MM.1S (cell line): Measurements from ENCODE around the gene SYNGR4.
"Not testable (repeated sequence)": the region's sequence is repeated elsewhere in the genome, so short reads cannot be mapped to it uniquely, and the experiment has no call there.

Experiments used
- DNase-seq: peaks from one replicate; pipeline ENCODE4 v3.0.0-alpha.2; 2015
- H2AFZ ChIP-seq: fragments of 300-600 bp; sonication (generic); 2 replicates; pipeline ENCODE4 v1.6.0; 2016; ENCODE audit warnings: antibody characterized with exemption, low read length
- H3F3A ChIP-seq: fragments of 300-600 bp; sonication (generic); 2 replicates; pipeline ENCODE4 v1.6.1; 2016; ENCODE audit warnings: mild to moderate bottlenecking, antibody characterized with exemption, low read length, moderate library complexity, mixed read lengths; ENCODE audit not compliant: insufficient read depth
- H3K27ac ChIP-seq: fragments of 300-600 bp; sonication (generic); 2 replicates; pipeline ENCODE4 v1.5.1; 2016; ENCODE audit warnings: mild to moderate bottlenecking, low read length
- H3K27me3 ChIP-seq: fragments of 300-600 bp; sonication (generic); replicated peaks from 2 replicates; pipeline ENCODE4 v1.6.0; 2016; ENCODE audit warnings: low read length; ENCODE audit not compliant: insufficient read depth
- H3K36me3 ChIP-seq: fragments of 300-600 bp; sonication (generic); replicated peaks from 2 replicates; pipeline ENCODE4 v1.6.1; 2016; ENCODE audit warnings: mild to moderate bottlenecking, low read length, mixed read lengths; ENCODE audit not compliant: insufficient read depth
- H3K4me1 ChIP-seq: fragments of 300-600 bp; sonication (generic); 2 replicates; pipeline ENCODE4 v1.6.1; 2016; ENCODE audit warnings: low read length, mixed read lengths
- H3K4me2 ChIP-seq: fragments of 300-600 bp; sonication (generic); 2 replicates; pipeline ENCODE4 v1.6.0; 2016; ENCODE audit warnings: low read depth, low read length
- H3K4me3 ChIP-seq: fragments of 300-600 bp; sonication (generic); 2 replicates; pipeline ENCODE4 v1.5.1; 2016; ENCODE audit warnings: low read length, mixed read lengths
- H3K79me2 ChIP-seq: fragments of 300-600 bp; sonication (generic); 2 replicates; pipeline ENCODE4 v1.6.1; 2016; ENCODE audit warnings: mixed run types, low read length, mixed read lengths
- H3K9ac ChIP-seq: fragments of 300-600 bp; sonication (generic); 2 replicates; pipeline ENCODE4 v1.6.1; 2016; ENCODE audit warnings: low read length, mixed read lengths
- H3K9me2 ChIP-seq: fragments of 300-600 bp; sonication (generic); replicated peaks from 2 replicates; pipeline ENCODE4 v1.6.1; 2016; ENCODE audit warnings: mild to moderate bottlenecking, low read length, mixed read lengths; ENCODE audit not compliant: insufficient read depth
- H3K9me3 ChIP-seq: fragments of 300-600 bp; sonication (generic); replicated peaks from 2 replicates; pipeline ENCODE4 v1.6.1; 2016; ENCODE audit warnings: mild to moderate bottlenecking, low read length, mixed read lengths; ENCODE audit not compliant: insufficient read depth
- H4K20me1 ChIP-seq: fragments of 300-600 bp; sonication (generic); 2 replicates; pipeline ENCODE4 v1.6.1; 2016; ENCODE audit warnings: mild to moderate bottlenecking, low read length, moderate library complexity, mixed read lengths; ENCODE audit not compliant: insufficient read depth
- EZH2 ChIP-seq: fragments of 300-600 bp; sonication (generic); optimal IDR thresholded peaks from 2 replicates; pipeline ENCODE3; 2017; ENCODE audit warnings: low read depth, mild to moderate bottlenecking, antibody characterized with exemption, low read length, mixed read lengths
- EZH2phosphoT487 ChIP-seq: fragments of 300-600 bp; sonication (generic); IDR thresholded peaks from 2 replicates; pipeline ENCODE4 v1.6.1; 2018; ENCODE audit warnings: antibody characterized with exemption, low read length
- TF ChIP-seq, protein P1 (sequence below): fragments of 300-600 bp; sonication (generic); IDR thresholded peaks from 2 replicates; pipeline ENCODE4 v1.5.1; 2016; ENCODE audit warnings: antibody characterized with exemption, low read length, mixed read lengths

The SYNGR4 gene

DNA sequence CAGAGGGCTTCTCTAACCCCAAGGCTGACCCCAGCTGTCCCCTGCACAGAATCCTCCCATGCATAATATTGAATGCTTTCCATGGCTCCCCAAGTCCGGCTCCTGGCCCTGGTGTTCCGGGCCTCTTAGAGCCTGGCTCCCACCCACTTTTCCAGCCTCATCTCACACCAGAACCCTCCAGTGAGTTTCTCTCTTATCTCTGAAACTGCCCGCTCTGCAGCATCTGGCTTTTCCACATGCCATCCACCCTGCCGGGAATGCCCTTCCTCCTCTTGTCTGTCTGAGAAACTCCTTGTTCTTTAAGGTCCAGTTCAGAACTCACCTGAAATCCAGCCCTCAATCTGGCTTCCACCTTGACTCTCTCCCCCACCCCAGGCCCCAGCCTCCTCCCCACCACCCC, 6.8 kb downstream of the SYNGR4 start:
- Histone ChIP-seq H3K36me3 (no peaks in the 10 kb centered on the region), H3F3A (peaks cover 2% of the 10 kb centered on the region; the same call in 1 of the 2 replicates), H3K27ac (no peak overlapping the region), H3K9me2 (no peaks in the 10 kb centered on the region), H2AFZ (no peak overlapping the region), H3K9ac (no peak overlapping the region), H3K9me3 (no peaks in the 10 kb centered on the region), H3K4me3 (no peak overlapping the region), H3K4me2 (no peak overlapping the region), H3K27me3 (no peaks in the 10 kb centered on the region), H4K20me1 (no peaks in the 10 kb centered on the region), H3K4me1 (no peaks in the 10 kb centered on the region), H3K79me2 (no peaks in the 10 kb centered on the region)
- no peak for DNase-seq
- TF ChIP-seq EZH2phosphoT487 (no peak), EZH2 (no peak)
- TF ChIP-seq, protein P1, sequence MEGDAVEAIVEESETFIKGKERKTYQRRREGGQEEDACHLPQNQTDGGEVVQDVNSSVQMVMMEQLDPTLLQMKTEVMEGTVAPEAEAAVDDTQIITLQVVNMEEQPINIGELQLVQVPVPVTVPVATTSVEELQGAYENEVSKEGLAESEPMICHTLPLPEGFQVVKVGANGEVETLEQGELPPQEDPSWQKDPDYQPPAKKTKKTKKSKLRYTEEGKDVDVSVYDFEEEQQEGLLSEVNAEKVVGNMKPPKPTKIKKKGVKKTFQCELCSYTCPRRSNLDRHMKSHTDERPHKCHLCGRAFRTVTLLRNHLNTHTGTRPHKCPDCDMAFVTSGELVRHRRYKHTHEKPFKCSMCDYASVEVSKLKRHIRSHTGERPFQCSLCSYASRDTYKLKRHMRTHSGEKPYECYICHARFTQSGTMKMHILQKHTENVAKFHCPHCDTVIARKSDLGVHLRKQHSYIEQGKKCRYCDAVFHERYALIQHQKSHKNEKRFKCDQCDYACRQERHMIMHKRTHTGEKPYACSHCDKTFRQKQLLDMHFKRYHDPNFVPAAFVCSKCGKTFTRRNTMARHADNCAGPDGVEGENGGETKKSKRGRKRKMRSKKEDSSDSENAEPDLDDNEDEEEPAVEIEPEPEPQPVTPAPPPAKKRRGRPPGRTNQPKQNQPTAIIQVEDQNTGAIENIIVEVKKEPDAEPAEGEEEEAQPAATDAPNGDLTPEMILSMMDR: no peak

DNA sequence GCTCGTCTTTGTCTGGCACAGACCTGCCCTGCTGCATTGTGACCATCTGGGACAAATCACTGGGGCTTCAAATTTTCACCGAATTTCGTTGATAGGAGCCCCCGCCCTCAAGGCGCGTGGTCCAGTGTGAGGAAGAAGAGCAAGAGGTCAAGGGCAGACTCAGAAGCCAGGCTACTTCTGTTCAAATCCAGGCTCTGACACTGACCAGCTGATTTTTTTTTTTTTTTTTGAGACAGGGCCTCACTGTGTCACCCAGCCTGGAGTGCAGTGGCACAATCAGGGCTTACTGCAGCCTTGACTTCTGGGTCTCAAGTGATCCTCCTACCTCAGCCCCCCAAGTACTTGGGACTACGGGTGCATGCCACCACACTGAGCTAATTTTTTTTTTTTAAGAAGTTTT, 7.2 kb downstream of the SYNGR4 start:
- Histone ChIP-seq H3K4me2 (no peak overlapping the region), H3K27ac (no peak overlapping the region), H3K79me2 (no peaks in the 10 kb centered on the region), H3F3A (0 out of 2 replicates have a peak, but pooled peaks cover 4% of the 10 kb centered on the region), H3K9me3 (no peaks in the 10 kb centered on the region), H3K4me1 (no peaks in the 10 kb centered on the region), H3K9ac (no peak overlapping the region), H3K9me2 (no peaks in the 10 kb centered on the region), H3K27me3 (no peaks in the 10 kb centered on the region), H3K4me3 (no peak overlapping the region), H3K36me3 (no peaks in the 10 kb centered on the region), H2AFZ (no peak overlapping the region), H4K20me1 (no peaks in the 10 kb centered on the region)
- no peak for DNase-seq
- TF ChIP-seq, protein P1: no peak
- TF ChIP-seq EZH2 (no peak), EZH2phosphoT487 (no peak)

DNA sequence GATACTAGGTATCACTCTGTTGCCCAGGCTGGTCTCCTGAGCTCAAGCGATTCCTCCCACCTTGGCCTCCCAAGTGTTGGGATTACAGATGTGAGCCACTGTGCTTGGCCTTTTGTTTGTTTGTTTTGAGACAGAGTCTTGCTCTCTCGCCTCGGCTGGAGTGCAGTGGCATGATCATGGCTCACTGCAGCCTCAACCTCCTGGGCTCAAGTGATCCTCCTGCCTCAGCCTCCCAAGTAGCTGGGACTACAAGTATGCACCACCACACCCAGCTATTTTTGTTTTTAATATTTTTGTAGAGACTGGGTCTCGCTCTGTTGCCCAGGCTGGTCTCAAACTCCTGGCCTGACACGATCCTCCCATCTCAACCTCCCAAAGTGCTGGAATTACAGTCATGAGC, 7.6 kb downstream of the SYNGR4 start:
- H3K4me1 ChIP-seq, H4K20me1 ChIP-seq, H3K4me3 ChIP-seq, DNase-seq, H3K79me2 ChIP-seq, H3K9me2 ChIP-seq, H2AFZ ChIP-seq, H3K4me2 ChIP-seq, H3K27ac ChIP-seq, H3K27me3 ChIP-seq, H3K36me3 ChIP-seq, H3K9me3 ChIP-seq, H3F3A ChIP-seq, H3K9ac ChIP-seq: not testable (repeated sequence)

DNA sequence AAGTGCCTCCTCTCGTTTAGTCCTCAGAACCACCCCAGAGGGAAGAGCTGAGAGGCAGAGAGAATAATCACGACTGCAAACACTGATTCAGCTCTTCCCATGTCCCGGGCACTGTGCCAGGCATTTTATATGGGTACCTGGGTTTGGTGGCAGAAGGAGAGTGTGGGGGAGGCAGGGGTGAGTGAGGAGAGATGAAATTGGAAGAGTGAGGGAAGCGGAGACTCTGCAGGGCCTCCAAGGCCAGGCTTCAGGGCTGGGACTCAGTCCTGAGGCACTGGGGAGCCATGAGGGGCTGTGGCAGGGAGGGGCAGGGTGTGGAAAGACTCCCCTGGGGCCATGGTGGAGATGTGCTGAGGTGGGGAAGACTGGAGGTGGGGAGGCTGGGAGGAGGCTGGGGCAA, 8.7 kb downstream of the SYNGR4 start:
- Histone ChIP-seq H2AFZ (no peak overlapping the region), H4K20me1 (no peaks in the 10 kb centered on the region), H3K27ac (no peak overlapping the region), H3K27me3 (no peaks in the 10 kb centered on the region), H3K79me2 (no peaks in the 10 kb centered on the region), H3K4me2 (no peak overlapping the region), H3K9me2 (no peaks in the 10 kb centered on the region), H3K9me3 (no peaks in the 10 kb centered on the region), H3K9ac (no peak overlapping the region), H3K4me3 (no peak overlapping the region), H3F3A (peaks cover 17% of the 10 kb centered on the region), H3K36me3 (no peaks in the 10 kb centered on the region), H3K4me1 (peaks cover 8% of the 10 kb centered on the region)
- TF ChIP-seq EZH2 (no peak), EZH2phosphoT487 (no peak)
- TF ChIP-seq, protein P1: no peak
- DNase-seq: no peak
